ENCODE data around the gene SERPINA4. TPM values are rescaled to one million over a fixed set of nuclear protein-coding genes. Genes with fewer than 3 reads are reported as not detected.

The SERPINA4 gene
- total RNA-seq, 1 experiment from 2014 or later: not detected

DNA sequence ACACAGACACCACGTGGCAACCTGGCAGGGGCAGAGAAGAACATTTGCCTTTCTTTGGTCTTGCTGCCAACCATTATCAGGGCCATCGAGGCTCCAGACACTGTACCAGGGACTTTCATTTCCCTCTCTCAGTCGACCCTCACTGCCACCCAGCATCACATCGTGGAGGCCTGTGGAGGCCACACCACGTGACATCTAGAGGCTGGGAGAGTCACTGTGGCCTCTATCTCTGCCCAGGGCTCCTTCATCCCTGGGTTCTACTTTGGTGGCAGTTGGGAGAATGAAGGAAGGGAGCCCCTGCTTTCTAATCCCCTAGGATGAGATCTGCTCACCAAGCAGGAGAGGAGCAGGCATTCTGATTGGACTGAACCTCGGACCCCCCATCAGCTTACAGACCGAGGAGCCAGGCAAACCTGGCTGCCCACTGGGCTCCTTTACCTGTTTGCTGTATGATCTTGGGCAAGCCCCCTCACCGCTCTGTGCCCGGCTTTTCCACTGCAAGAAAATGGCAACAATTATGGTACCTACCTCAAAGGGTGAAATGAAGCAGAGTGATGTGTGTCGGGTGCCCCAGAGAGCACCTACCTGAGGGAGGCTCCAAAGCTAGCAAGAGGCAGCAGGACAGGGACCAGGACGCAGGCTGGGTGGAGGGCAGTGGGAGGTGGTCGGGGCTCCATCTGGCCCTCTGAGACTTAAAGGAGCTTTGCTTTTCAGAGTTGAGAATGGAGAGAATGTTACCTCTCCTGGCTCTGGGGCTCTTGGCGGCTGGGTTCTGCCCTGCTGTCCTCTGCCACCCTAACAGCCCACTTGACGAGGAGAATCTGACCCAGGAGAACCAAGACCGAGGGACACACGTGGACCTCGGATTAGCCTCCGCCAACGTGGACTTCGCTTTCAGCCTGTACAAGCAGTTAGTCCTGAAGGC is 52.7 kb downstream of the SERPINA4 start:
- H3K36me3 ChIP-seq (ENCODE audit: insufficient read depth, low read length): no peaks in the 10 kb centered on the region
- H3K27ac ChIP-seq (ENCODE audit: low read length): no peak overlapping the region
- no peaks in the 10 kb centered on the region for H3K79me2 ChIP-seq (ENCODE audit: low read length)
- no peak overlapping the region for H3K4me3 ChIP-seq (ENCODE audit: low read length)
- H3K9me2 ChIP-seq (replicated peaks; ENCODE audit: insufficient read depth, low read length): no peaks in the 10 kb centered on the region
- DNase-seq: no peak
- H3K4me2 ChIP-seq (ENCODE audit: low read depth, low read length, poor library complexity, severe bottlenecking): no peak overlapping the region
- H3K27me3 ChIP-seq (ENCODE audit: low read length): no peaks in the 10 kb centered on the region; the same call in 1 of the 2 replicates
- H3K4me1 ChIP-seq (ENCODE audit: low read length): no peaks in the 10 kb centered on the region
- H3K9ac ChIP-seq (ENCODE audit: low read length): no peak overlapping the region
- H2AFZ ChIP-seq (ENCODE audit: low read length): no peak overlapping the region
- H3K9me3 ChIP-seq (ENCODE audit: low read length): no peaks in the 10 kb centered on the region
- H4K20me1 ChIP-seq (ENCODE audit: insufficient read depth, low read depth, low read length): no peaks in the 10 kb centered on the region

DNA sequence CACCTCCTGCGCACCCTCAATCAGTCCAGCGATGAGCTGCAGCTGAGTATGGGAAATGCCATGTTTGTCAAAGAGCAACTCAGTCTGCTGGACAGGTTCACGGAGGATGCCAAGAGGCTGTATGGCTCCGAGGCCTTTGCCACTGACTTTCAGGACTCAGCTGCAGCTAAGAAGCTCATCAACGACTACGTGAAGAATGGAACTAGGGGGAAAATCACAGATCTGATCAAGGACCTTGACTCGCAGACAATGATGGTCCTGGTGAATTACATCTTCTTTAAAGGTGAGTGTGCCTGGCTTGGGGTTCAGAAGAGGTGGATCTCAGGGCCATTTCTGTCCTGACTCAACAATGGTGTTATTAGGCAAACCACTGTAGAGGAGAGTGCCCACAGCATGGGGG is 53.6 kb downstream of the SERPINA4 start:
- DNase-seq: no peak
- no peaks in the 10 kb centered on the region for H3K79me2 ChIP-seq (ENCODE audit: low read length)
- no peak overlapping the region for H3K4me3 ChIP-seq (ENCODE audit: low read length)
- no peak overlapping the region for H3K27ac ChIP-seq (ENCODE audit: low read length)
- no peaks in the 10 kb centered on the region for H3K4me1 ChIP-seq (ENCODE audit: low read length)
- no peaks in the 10 kb centered on the region; the same call in 1 of the 2 replicates for H3K27me3 ChIP-seq (ENCODE audit: low read length)
- no peaks in the 10 kb centered on the region for H3K36me3 ChIP-seq (ENCODE audit: insufficient read depth, low read length)
- H3K9ac ChIP-seq (ENCODE audit: low read length): no peak overlapping the region
- H3K9me2 ChIP-seq (replicated peaks; ENCODE audit: insufficient read depth, low read length): no peaks in the 10 kb centered on the region
- no peak overlapping the region for H3K4me2 ChIP-seq (ENCODE audit: low read depth, low read length, poor library complexity, severe bottlenecking)
- H4K20me1 ChIP-seq (ENCODE audit: insufficient read depth, low read depth, low read length): no peaks in the 10 kb centered on the region
- H2AFZ ChIP-seq (ENCODE audit: low read length): no peak overlapping the region
- no peaks in the 10 kb centered on the region for H3K9me3 ChIP-seq (ENCODE audit: low read length)

DNA sequence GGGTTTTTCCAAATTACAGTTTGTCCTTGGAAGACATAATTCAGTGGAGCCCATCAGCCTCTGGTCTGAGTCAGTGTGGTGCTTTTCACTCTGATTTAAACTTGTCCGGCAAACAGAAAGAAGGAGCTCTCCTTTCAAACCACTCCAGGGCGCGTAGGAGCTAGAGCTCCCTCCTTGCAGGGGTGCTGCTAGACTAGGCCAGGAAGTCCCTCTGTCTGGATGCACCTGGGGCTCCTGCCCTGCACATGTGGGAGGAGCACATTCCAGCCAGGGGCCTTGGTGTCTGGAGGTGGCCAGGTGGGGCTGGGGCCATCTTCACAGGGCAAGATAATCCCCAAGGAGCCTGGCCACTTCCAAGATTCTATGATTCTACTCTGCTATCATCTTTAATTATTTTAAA is 54.0 kb downstream of the SERPINA4 start:
- Histone ChIP-seq H3K4me2 (ENCODE audit: low read depth, low read length, poor library complexity, severe bottlenecking) (no peak overlapping the region), H3K4me1 (ENCODE audit: low read length) (no peaks in the 10 kb centered on the region), H3K36me3 (ENCODE audit: insufficient read depth, low read length) (no peaks in the 10 kb centered on the region), H3K9ac (ENCODE audit: low read length) (no peak overlapping the region), H3K9me3 (ENCODE audit: low read length) (no peaks in the 10 kb centered on the region), H3K79me2 (ENCODE audit: low read length) (no peaks in the 10 kb centered on the region), H3K4me3 (ENCODE audit: low read length) (no peak overlapping the region), H3K27me3 (ENCODE audit: low read length) (no peaks in the 10 kb centered on the region; the same call in 1 of the 2 replicates), H3K27ac (ENCODE audit: low read length) (no peak overlapping the region), H2AFZ (ENCODE audit: low read length) (no peak overlapping the region), H4K20me1 (ENCODE audit: insufficient read depth, low read depth, low read length) (no peaks in the 10 kb centered on the region), H3K9me2 (replicated peaks; ENCODE audit: insufficient read depth, low read length) (no peaks in the 10 kb centered on the region)
- DNase-seq: no peak

DNA sequence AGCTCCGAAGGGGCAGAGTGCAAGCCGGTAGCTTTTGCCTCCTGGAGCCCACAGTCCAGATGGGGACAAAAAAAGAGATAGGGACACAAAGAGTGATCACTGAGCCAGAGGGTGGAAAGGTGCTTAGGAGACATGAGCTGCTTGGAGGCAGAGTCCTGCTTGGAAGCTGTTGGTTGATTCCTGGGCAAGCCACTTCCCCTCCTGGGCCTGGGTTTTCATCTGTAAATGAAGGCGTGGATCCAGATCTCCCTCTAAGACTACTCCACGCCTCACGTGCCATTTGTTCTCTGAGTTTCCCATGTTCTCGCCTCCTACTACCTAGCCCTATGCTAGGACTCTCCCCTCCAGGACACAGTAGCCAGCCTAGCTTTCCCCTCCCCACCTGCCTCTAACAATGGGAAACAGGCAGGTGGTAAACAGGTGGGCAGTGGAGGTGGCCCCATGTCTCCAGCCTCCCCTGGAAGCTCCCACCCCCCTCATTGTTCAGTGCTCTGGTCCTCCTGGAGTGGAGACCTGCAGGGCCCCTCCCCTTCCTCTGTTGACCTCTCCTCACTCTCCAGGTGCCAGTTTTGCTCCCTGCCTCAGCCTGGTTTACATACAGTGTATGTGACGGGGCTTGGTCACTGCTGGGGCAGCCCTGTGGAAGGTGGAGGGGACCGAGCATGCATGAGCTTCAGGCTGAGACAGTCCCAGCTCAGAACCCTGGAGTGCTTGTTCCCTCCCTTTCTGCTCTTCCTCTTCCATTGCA is 54.8 kb downstream of the SERPINA4 start:
- Histone ChIP-seq H3K27me3 (ENCODE audit: low read length) (no peaks in the 10 kb centered on the region; the same call in 1 of the 2 replicates), H3K4me3 (ENCODE audit: low read length) (no peak overlapping the region), H3K36me3 (ENCODE audit: insufficient read depth, low read length) (no peaks in the 10 kb centered on the region), H3K27ac (ENCODE audit: low read length) (no peak overlapping the region), H3K4me1 (ENCODE audit: low read length) (no peaks in the 10 kb centered on the region), H2AFZ (ENCODE audit: low read length) (no peak overlapping the region), H3K4me2 (ENCODE audit: low read depth, low read length, poor library complexity, severe bottlenecking) (no peak overlapping the region), H3K79me2 (ENCODE audit: low read length) (no peaks in the 10 kb centered on the region), H3K9ac (ENCODE audit: low read length) (no peak overlapping the region), H4K20me1 (ENCODE audit: insufficient read depth, low read depth, low read length) (no peaks in the 10 kb centered on the region), H3K9me2 (replicated peaks; ENCODE audit: insufficient read depth, low read length) (no peaks in the 10 kb centered on the region), H3K9me3 (ENCODE audit: low read length) (no peaks in the 10 kb centered on the region)
- no peak for DNase-seq

DNA sequence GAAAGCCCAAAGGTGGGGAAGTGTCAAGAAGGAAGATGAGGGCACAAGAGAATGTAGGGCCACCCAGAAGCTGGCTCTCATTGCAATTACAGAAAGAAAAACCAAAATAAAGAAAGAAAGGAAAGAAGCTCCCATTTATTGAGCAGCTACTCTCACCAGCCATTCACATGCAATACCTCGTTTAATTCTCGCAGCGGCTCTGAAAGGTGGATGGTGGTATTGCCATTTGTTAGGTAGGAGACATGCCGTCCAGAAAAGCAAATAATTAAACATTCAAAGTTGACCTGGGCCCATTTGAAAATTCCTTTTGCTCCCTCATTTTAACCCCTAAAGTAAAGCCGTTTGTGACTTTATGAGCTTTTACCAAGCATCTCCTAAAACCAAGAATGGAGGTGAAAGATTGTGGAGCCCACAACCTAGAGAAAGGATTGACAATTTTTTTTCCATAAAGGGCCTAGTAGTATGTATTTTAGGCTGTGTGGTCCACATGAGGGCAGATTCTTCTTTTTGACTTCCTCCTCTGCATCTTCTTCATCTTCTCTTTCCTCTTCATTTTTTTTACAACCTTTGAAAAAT is 56.2 kb downstream of the SERPINA4 start:
- Histone ChIP-seq H3K4me2 (ENCODE audit: low read depth, low read length, poor library complexity, severe bottlenecking) (no peak overlapping the region), H3K9ac (ENCODE audit: low read length) (no peak overlapping the region)

DNA sequence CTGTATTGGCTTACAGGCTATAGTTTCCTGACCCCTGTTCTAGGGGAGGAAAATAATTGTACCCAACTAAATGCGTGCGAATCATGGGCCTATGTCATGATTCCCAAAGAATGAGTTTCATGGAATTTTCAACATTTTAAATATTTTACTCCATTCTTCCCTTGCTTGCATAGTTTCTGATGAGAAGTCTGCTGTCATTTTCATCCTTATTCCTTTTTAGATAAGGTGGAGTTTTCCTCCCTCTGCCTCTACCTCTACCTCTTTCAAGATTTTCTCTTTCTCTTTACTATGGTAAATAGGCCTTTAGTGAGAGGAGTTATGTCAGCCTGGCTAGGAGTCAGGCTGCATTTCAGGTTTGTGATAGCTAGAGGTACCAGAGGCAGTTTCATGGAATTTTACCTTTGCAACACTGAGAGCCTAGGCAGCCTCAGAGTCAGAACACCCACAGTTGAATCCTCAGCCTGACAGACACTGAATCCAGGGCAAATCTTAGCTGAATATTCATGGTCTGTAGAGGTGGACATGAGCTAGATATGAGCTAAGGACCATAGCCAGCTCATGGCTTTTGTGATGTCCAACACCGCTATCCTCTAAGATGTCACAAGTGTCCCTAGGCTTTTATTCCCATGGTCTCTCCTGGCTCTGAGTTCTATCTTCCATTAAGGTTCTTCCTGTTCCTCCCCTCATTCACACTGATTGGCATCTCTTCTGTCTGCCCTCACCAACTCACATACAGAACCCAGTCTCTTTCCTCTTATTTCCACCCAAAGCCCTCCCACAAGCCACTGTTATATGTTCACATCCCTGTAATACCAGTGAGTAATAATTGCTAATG is 57.0 kb downstream of the SERPINA4 start:
- H3K9me2 ChIP-seq (replicated peaks; ENCODE audit: insufficient read depth, low read length): no peaks in the 10 kb centered on the region
- H3K4me2 ChIP-seq (ENCODE audit: low read depth, low read length, poor library complexity, severe bottlenecking): no peak overlapping the region
- H3K27ac ChIP-seq (ENCODE audit: low read length): no peak overlapping the region
- peaks cover 3% of the 10 kb centered on the region for H3K27me3 ChIP-seq (ENCODE audit: low read length)
- no peaks in the 10 kb centered on the region for H3K9me3 ChIP-seq (ENCODE audit: low read length)
- no peak overlapping the region for H3K4me3 ChIP-seq (ENCODE audit: low read length)
- no peak for DNase-seq
- no peaks in the 10 kb centered on the region for H3K79me2 ChIP-seq (ENCODE audit: low read length)
- no peaks in the 10 kb centered on the region for H3K36me3 ChIP-seq (ENCODE audit: insufficient read depth, low read length)
- H2AFZ ChIP-seq (ENCODE audit: low read length): no peak overlapping the region
- H4K20me1 ChIP-seq (ENCODE audit: insufficient read depth, low read depth, low read length): no peaks in the 10 kb centered on the region
- no peaks in the 10 kb centered on the region for H3K4me1 ChIP-seq (ENCODE audit: low read length)
- H3K9ac ChIP-seq (ENCODE audit: low read length): no peak overlapping the region

More for the DNA sequence above, 56.2 kb downstream of the SERPINA4 start:
- H3K4me3 ChIP-seq (ENCODE audit: low read length): no peak overlapping the region
- H4K20me1 ChIP-seq (ENCODE audit: insufficient read depth, low read depth, low read length): no peaks in the 10 kb centered on the region
- H3K9me3 ChIP-seq (ENCODE audit: low read length): no peaks in the 10 kb centered on the region
- no peak for DNase-seq
- no peaks in the 10 kb centered on the region for H3K36me3 ChIP-seq (ENCODE audit: insufficient read depth, low read length)
- H2AFZ ChIP-seq (ENCODE audit: low read length): no peak overlapping the region
- H3K27me3 ChIP-seq (ENCODE audit: low read length): no peaks in the 10 kb centered on the region; the same call in 1 of the 2 replicates
- H3K4me1 ChIP-seq (ENCODE audit: low read length): no peaks in the 10 kb centered on the region
- no peaks in the 10 kb centered on the region for H3K79me2 ChIP-seq (ENCODE audit: low read length)
- no peaks in the 10 kb centered on the region for H3K9me2 ChIP-seq (replicated peaks; ENCODE audit: insufficient read depth, low read length)
- no peak overlapping the region for H3K27ac ChIP-seq (ENCODE audit: low read length)

DNA sequence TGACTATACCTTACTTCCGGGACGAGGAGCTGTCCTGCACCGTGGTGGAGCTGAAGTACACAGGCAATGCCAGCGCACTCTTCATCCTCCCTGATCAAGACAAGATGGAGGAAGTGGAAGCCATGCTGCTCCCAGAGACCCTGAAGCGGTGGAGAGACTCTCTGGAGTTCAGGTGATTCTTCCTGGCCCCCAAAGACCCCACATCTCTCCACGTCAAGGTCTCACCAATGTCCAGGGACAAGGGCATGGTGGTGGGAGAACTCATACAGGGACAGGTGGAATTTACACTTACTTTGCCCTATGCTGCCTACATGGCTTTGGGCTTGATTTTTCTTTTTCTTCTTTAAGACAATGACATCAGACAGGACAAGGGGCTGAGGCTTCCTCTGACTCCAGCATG is 58.1 kb downstream of the SERPINA4 start:
- Histone ChIP-seq H3K79me2 (ENCODE audit: low read length) (no peaks in the 10 kb centered on the region), H3K9ac (ENCODE audit: low read length) (no peak overlapping the region), H4K20me1 (ENCODE audit: insufficient read depth, low read depth, low read length) (no peaks in the 10 kb centered on the region), H3K27ac (ENCODE audit: low read length) (no peak overlapping the region), H3K4me2 (ENCODE audit: low read depth, low read length, poor library complexity, severe bottlenecking) (no peak overlapping the region), H3K9me2 (replicated peaks; ENCODE audit: insufficient read depth, low read length) (no peaks in the 10 kb centered on the region), H3K4me1 (ENCODE audit: low read length) (no peaks in the 10 kb centered on the region), H3K4me3 (ENCODE audit: low read length) (no peak overlapping the region), H3K27me3 (ENCODE audit: low read length) (peaks cover 3% of the 10 kb centered on the region), H2AFZ (ENCODE audit: low read length) (no peak overlapping the region), H3K36me3 (ENCODE audit: insufficient read depth, low read length) (no peaks in the 10 kb centered on the region), H3K9me3 (ENCODE audit: low read length) (no peaks in the 10 kb centered on the region)
- DNase-seq: no peak

All from Karpas-422 (cell line).